ENCODE results near the gene HIGD2A. TPM values are rescaled to one million over a fixed set of nuclear protein-coding genes. Genes with fewer than 3 reads are reported as not detected.

Gene HIGD2A
- polyA plus RNA-seq, 1 of the 3 experiments (the other 2 are of a cell fraction): 211 TPM

GRCh38 chr5:176382721-176383120, 5.8 kb upstream of the HIGD2A start:
- no peak for TF ChIP-seq CTCF (IDR thresholded peaks at IDR 0.05)
- peaks cover 0 to 12% of the 10 kb centered on the region in 2 experiments; a peak in 2 of 4 replicates for H3K4me1 ChIP-seq (ENCODE audit: control insufficient read depth in 1 of 2, insufficient read depth in 2 of 2, low read depth in 1 of 2, low read length in 1 of 2)
- no peak for DNase-seq
- no peak overlapping the region for H3K9ac ChIP-seq
- no peaks in the 10 kb centered on the region for H3K27me3 ChIP-seq (ENCODE audit: insufficient read depth)
- ChIA-PET POLR2A (interaction anchor here (1.0 to 1.1 kb wide), 2 partner anchors 16 to 21 kb away, joined by 3 read pairs; no protein-coding TSS in a partner anchor), CTCF (no interaction called here)
- H3K36me3 ChIP-seq (replicated peaks in 1 of 2; ENCODE audit: control insufficient read depth in 1 of 2, insufficient read depth in 2 of 2, low read length in 1 of 2): peaks cover 23 to 58% of the 10 kb centered on the region in 2 experiments
- no peaks in the 10 kb centered on the region for H4K20me1 ChIP-seq (ENCODE audit: insufficient read depth)
- H3K4me3 ChIP-seq (ENCODE audit: low read depth in 2 of 2, low read length in 1 of 2): no peak overlapping the region
- H3K27ac ChIP-seq (ENCODE audit: low read depth in 2 of 2, low read length in 1 of 2): no peak overlapping the region
- peaks cover 3% of the 10 kb centered on the region for H3F3A ChIP-seq (replicated peaks; ENCODE audit: insufficient read depth)
- H3K4me2 ChIP-seq: no peak overlapping the region
- no peaks in the 10 kb centered on the region for H3K9me3 ChIP-seq
- no peaks in the 10 kb centered on the region for H3K9me2 ChIP-seq
- H2AFZ ChIP-seq (ENCODE audit: low read depth): no peak overlapping the region
- H3K79me2 ChIP-seq (ENCODE audit: insufficient read depth): peaks cover 28% of the 10 kb centered on the region
- WGBS (ENCODE audit: low lambda C conversion rate): 94% methylated on average over 3 of the region's 3 CpGs

GRCh38 chr5:176383248-176383905, 5.2 kb upstream of the HIGD2A start:
- Histone ChIP-seq H3K36me3 (replicated peaks in 1 of 2; ENCODE audit: control insufficient read depth in 1 of 2, insufficient read depth in 2 of 2, low read length in 1 of 2) (peaks cover 23 to 56% of the 10 kb centered on the region in 2 experiments), H3K27ac (ENCODE audit: low read depth in 2 of 2, low read length in 1 of 2) (no peak overlapping the region), H3K9me2 (no peaks in the 10 kb centered on the region), H3K4me1 (ENCODE audit: control insufficient read depth in 1 of 2, insufficient read depth in 2 of 2, low read depth in 1 of 2, low read length in 1 of 2) (peaks cover 0 to 12% of the 10 kb centered on the region in 2 experiments; a peak in 2 of 4 replicates), H3K27me3 (ENCODE audit: insufficient read depth) (no peaks in the 10 kb centered on the region), H3K4me2 (no peak overlapping the region), H4K20me1 (ENCODE audit: insufficient read depth) (no peaks in the 10 kb centered on the region), H3K9ac (no peak overlapping the region), H3K79me2 (ENCODE audit: insufficient read depth) (peaks cover 34% of the 10 kb centered on the region), H3K4me3 (ENCODE audit: low read depth in 2 of 2, low read length in 1 of 2) (no peak overlapping the region), H2AFZ (ENCODE audit: low read depth) (no peak overlapping the region), H3F3A (replicated peaks; ENCODE audit: insufficient read depth) (peaks cover 3% of the 10 kb centered on the region), H3K9me3 (no peaks in the 10 kb centered on the region)
- no peak for DNase-seq
- no peak for TF ChIP-seq FOSL2 (IDR thresholded peaks at IDR 0.05; ENCODE audit: borderline replicate concordance, low read depth)
- no peak for TF ChIP-seq USF1 (IDR thresholded peaks at IDR 0.05; ENCODE audit: borderline replicate concordance, low read depth)
- TF ChIP-seq GATA2 (CRISPR knock-in tag; IDR thresholded peaks at IDR 0.05): no peak
- TF ChIP-seq CTCF (IDR thresholded peaks at IDR 0.05): no peak
- TF ChIP-seq IRF3 (IDR thresholded peaks at IDR 0.05; ENCODE audit: low read depth, low read length): no peak
- no peak for TF ChIP-seq FOXJ3 (CRISPR knock-in tag; IDR thresholded peaks at IDR 0.05)
- no peak for TF ChIP-seq NRF1 (IDR thresholded peaks at IDR 0.05; ENCODE audit: low read depth, low read length)
- WGBS (ENCODE audit: low lambda C conversion rate): 87% methylated on average over 15 of the region's 15 CpGs
- ChIA-PET POLR2A (interaction anchor here (1.0 kb wide), 1 partner anchor 17 kb away, joined by 3 read pairs; no protein-coding TSS in a partner anchor), CTCF (no interaction called here)

Data from SK-N-SH (cell line).